ENCODE measurements around the gene MELTF.

- TF ChIP-seq POLR2A (IDR thresholded peaks at IDR 0.05), result no peak
- TF ChIP-seq, protein P1, sequence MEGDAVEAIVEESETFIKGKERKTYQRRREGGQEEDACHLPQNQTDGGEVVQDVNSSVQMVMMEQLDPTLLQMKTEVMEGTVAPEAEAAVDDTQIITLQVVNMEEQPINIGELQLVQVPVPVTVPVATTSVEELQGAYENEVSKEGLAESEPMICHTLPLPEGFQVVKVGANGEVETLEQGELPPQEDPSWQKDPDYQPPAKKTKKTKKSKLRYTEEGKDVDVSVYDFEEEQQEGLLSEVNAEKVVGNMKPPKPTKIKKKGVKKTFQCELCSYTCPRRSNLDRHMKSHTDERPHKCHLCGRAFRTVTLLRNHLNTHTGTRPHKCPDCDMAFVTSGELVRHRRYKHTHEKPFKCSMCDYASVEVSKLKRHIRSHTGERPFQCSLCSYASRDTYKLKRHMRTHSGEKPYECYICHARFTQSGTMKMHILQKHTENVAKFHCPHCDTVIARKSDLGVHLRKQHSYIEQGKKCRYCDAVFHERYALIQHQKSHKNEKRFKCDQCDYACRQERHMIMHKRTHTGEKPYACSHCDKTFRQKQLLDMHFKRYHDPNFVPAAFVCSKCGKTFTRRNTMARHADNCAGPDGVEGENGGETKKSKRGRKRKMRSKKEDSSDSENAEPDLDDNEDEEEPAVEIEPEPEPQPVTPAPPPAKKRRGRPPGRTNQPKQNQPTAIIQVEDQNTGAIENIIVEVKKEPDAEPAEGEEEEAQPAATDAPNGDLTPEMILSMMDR (IDR thresholded peaks at IDR 0.05), result no peak
These were observed 14.6 kb downstream of the MELTF start for GRCh38 chr3:197014942-197015575.

Data from right lobe of liver (tissue), 4 donors.